ENCODE data around the gene PRG2. TPM values are rescaled to one million over a fixed set of nuclear protein-coding genes. Genes with fewer than 3 reads are reported as not detected.

The PRG2 gene
- total RNA-seq, 1 experiment from 2014 or later = not detected

DNA sequence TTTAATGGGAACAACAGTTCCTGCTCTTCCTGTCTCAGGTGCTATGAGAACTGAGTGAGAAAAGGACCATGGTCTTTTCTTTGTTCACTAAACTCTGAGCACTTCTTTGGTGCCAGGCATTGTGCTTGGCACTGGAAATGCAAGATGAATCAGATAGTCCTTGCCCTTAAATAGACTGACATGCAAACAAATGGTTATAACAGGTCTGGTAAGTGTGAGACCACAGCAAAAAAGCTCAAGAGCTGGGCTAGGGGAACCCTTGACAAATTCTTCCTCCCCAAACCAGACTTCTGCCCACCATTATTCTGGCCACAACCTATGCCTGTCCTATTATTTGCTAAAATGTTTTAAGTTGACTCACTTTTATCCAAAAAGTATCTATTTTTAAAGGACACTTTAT is 31.4 kb upstream of the PRG2 start:
- 0 out of 2 replicates have a peak, but pooled peaks cover 4% of the 10 kb centered on the region for H3K36me3 ChIP-seq (ENCODE audit: low read depth, low read length)
- intact Hi-C loops (cut with micrococcal nuclease) = no loop called here
- H3K9ac ChIP-seq (ENCODE audit: low read length) = no peak overlapping the region
- H3K27me3 ChIP-seq (ENCODE audit: low read length) = no peaks in the 10 kb centered on the region
- H4K20me1 ChIP-seq (ENCODE audit: low read length) = no peaks in the 10 kb centered on the region
- no peak overlapping the region for H3K27ac ChIP-seq (ENCODE audit: low read length)
- H3K4me3 ChIP-seq (ENCODE audit: low read length) = no peak overlapping the region
- no peak overlapping the region for H2AFZ ChIP-seq (ENCODE audit: low read length)
- POLR2A ChIA-PET (ENCODE audit: unreplicated experiment) = no interaction called here
- TF ChIP-seq, protein P1, sequence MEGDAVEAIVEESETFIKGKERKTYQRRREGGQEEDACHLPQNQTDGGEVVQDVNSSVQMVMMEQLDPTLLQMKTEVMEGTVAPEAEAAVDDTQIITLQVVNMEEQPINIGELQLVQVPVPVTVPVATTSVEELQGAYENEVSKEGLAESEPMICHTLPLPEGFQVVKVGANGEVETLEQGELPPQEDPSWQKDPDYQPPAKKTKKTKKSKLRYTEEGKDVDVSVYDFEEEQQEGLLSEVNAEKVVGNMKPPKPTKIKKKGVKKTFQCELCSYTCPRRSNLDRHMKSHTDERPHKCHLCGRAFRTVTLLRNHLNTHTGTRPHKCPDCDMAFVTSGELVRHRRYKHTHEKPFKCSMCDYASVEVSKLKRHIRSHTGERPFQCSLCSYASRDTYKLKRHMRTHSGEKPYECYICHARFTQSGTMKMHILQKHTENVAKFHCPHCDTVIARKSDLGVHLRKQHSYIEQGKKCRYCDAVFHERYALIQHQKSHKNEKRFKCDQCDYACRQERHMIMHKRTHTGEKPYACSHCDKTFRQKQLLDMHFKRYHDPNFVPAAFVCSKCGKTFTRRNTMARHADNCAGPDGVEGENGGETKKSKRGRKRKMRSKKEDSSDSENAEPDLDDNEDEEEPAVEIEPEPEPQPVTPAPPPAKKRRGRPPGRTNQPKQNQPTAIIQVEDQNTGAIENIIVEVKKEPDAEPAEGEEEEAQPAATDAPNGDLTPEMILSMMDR (conservative IDR thresholded peaks at IDR 0.05; ENCODE audit: low read depth, low read length) = no peak
- no peak for TF ChIP-seq EZH2 (IDR thresholded peaks at IDR 0.05; ENCODE audit: low read length, unreplicated experiment)
- TF ChIP-seq EZH2phosphoT487 (IDR thresholded peaks at IDR 0.05; ENCODE audit: borderline replicate concordance, low read length) = no peak
- H3K9me3 ChIP-seq (ENCODE audit: low read length) = no peaks in the 10 kb centered on the region
- H3K79me2 ChIP-seq (ENCODE audit: low read length) = peaks cover 15% of the 10 kb centered on the region
- ATAC-seq (no peak), DNase-seq (no peak)
- H3F3A ChIP-seq (ENCODE audit: low read length, unreplicated experiment) = no peaks in the 10 kb centered on the region
- H3K4me1 ChIP-seq (ENCODE audit: insufficient read depth, low read length) = peaks cover 29% of the 10 kb centered on the region
- H3K9me2 ChIP-seq (replicated peaks; ENCODE audit: low read length) = no peaks in the 10 kb centered on the region
- BruUV-seq (replicated peaks) = no TSS peak
- H3K4me2 ChIP-seq (ENCODE audit: low read length) = no peak overlapping the region
- CTCF ChIA-PET = no interaction called here

DNA sequence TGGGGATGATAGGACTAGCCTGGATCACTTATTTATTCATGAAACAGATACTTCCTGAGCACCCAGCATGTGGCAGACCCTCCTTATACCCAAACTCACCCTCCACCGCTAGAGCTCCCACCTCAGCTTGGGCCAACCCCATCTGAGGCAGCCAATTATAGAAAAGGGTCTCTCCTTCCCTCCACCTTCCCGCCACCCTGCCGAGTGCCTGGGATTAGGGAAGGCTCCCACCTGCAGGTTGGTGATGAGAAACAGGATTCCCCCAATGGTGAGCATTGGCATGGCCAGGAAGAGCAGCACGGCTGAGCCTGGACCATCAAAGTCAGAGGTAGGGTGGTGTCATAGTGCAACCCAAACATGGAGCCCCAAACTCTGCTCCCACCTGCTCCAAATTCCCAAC is 30.6 kb upstream of the PRG2 start:
- ChIA-PET CTCF (no interaction called here), POLR2A (ENCODE audit: unreplicated experiment) (no interaction called here)
- peaks cover 9% of the 10 kb centered on the region for H3K79me2 ChIP-seq (ENCODE audit: low read length)
- ATAC-seq (no peak), DNase-seq (no peak)
- H3K4me3 ChIP-seq (ENCODE audit: low read length) = no peak overlapping the region
- no peaks in the 10 kb centered on the region for H3K9me2 ChIP-seq (replicated peaks; ENCODE audit: low read length)
- H4K20me1 ChIP-seq (ENCODE audit: low read length) = no peaks in the 10 kb centered on the region
- no peak for TF ChIP-seq EZH2phosphoT487 (IDR thresholded peaks at IDR 0.05; ENCODE audit: borderline replicate concordance, low read length)
- no peaks in the 10 kb centered on the region for H3K9me3 ChIP-seq (ENCODE audit: low read length)
- no peak overlapping the region for H3K9ac ChIP-seq (ENCODE audit: low read length)
- H3K4me2 ChIP-seq (ENCODE audit: low read length) = no peak overlapping the region
- H3K27ac ChIP-seq (ENCODE audit: low read length) = no peak overlapping the region
- intact Hi-C loops (cut with micrococcal nuclease) = no loop called here
- no TSS peak for BruUV-seq (replicated peaks)
- H2AFZ ChIP-seq (ENCODE audit: low read length) = no peak overlapping the region
- no peaks in the 10 kb centered on the region for H3K27me3 ChIP-seq (ENCODE audit: low read length)
- H3F3A ChIP-seq (ENCODE audit: low read length, unreplicated experiment) = no peaks in the 10 kb centered on the region
- H3K36me3 ChIP-seq (ENCODE audit: low read depth, low read length) = 0 out of 2 replicates have a peak, but pooled peaks cover 4% of the 10 kb centered on the region
- peaks cover 21% of the 10 kb centered on the region for H3K4me1 ChIP-seq (ENCODE audit: insufficient read depth, low read length)

GRCh38 chr11:57419146-57419545 is 28.7 kb upstream of the PRG2 start:
- Histone ChIP-seq H3K9me2 (replicated peaks; ENCODE audit: low read length) (no peaks in the 10 kb centered on the region), H3K4me2 (ENCODE audit: low read length) (no peak overlapping the region), H3K79me2 (ENCODE audit: low read length) (no peaks in the 10 kb centered on the region), H3K4me1 (ENCODE audit: insufficient read depth, low read length) (peaks cover 2% of the 10 kb centered on the region; the same call in 1 of the 2 replicates), H3K9me3 (ENCODE audit: low read length) (no peaks in the 10 kb centered on the region), H3K27me3 (ENCODE audit: low read length) (no peaks in the 10 kb centered on the region), H4K20me1 (ENCODE audit: low read length) (no peaks in the 10 kb centered on the region), H3F3A (ENCODE audit: low read length, unreplicated experiment) (no peaks in the 10 kb centered on the region), H3K36me3 (ENCODE audit: low read depth, low read length) (0 out of 2 replicates have a peak, but pooled peaks cover 8% of the 10 kb centered on the region), H3K4me3 (ENCODE audit: low read length) (no peak overlapping the region), H3K9ac (ENCODE audit: low read length) (no peak overlapping the region), H2AFZ (ENCODE audit: low read length) (no peak overlapping the region), H3K27ac (ENCODE audit: low read length) (no peak overlapping the region)
- DNase-seq = no peak
- no peak for TF ChIP-seq EZH2 (IDR thresholded peaks at IDR 0.05; ENCODE audit: low read length, unreplicated experiment)
- no peak for TF ChIP-seq EZH2phosphoT487 (IDR thresholded peaks at IDR 0.05; ENCODE audit: borderline replicate concordance, low read length)
- TF ChIP-seq, protein P1 (conservative IDR thresholded peaks at IDR 0.05; ENCODE audit: low read depth, low read length) = no peak
- BruUV-seq (replicated peaks) = no TSS peak
- CTCF ChIA-PET = no interaction called here
- intact Hi-C loops (cut with micrococcal nuclease) = no loop called here
- ATAC-seq = no peak
- POLR2A ChIA-PET (ENCODE audit: unreplicated experiment) = no interaction called here
